ENCODE data around the gene CD44.

The CD44 gene

DNA sequence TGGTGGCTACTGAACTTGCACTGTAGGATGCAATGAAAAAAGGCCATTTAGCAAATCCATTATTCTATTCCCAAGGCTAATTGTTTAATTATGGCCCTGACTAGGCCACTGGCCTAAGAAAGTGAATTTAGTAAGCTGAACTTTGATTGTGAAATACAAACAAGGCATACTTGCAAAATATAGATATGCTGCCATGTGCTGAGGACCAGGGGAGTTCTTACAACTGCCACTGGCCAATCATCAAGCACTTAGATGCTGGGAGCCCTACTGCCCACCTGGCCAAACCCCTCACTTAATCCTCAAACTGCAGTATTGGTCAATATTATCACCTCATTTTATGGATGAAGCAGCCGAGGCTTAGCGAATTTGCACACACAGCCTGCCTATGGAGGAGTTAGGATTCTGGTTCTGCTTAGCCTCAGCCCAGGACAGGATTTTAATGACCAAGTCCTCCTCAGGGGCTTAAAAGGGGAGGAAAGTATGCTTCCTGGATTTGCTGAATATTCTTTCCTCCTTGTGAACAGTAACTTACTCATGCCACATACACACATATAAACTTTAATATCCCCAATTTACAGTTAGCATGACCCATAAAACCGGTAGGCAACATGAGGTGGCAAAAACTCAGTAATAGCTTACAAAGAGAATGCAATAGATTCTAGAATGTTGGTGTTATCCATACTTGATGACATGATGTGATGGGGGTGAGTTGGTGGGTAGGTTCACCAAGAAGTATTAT lies 39.3 kb downstream of the CD44 start:
- no peak for DNase-seq (ENCODE audit: low spot score)

DNA sequence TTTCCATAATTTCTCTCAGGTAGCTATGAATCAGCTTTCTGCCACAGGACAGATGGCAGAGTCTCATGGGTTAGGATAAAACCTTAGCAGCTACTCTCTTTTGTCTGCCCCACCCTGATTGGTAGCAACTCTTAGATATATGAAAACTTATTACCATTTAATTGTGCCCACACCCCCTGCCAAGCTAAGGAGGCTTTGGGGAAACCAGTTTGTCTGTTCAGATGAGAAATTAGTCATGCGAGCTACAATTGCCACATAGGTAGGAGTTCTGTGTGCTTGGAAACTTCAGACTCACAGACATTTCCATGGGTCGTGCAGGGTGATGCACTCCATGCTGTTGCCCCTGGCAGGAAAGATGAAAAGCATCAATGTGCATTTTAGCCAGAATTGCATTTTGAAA lies 39.9 kb downstream of the CD44 start:
- no peak for DNase-seq (ENCODE audit: low spot score)

DNA sequence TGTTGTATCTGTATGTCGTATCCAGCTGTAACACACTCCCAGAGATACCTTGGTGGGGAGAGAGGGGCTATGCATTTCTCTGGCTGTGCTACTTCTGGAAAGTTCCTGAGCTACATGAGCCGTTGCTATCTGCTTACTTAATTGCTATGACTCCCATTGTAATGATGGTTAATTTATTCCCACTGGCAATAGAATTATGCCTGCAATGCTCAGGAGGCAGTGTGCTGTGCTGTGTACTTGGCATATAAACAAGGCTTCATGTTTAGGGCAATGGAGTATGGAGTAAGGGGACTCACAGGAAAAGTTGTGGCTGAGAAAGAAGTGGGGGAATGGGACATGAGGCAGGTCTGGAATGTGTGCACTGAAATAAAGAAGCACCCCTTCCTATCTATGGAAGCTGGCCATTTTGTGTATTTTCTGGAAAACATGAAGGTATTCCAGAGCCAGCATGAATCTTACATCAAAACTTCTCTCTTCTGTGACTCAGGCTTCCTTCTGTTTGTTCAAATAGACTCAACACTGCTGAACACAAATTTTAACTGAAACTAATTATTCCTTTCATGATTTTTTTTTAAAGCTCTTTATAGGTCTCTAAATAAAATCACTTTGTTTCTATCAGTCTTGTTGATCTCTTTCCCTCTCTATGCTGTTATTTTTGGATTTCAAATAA lies 40.6 kb downstream of the CD44 start:
- DNase-seq (ENCODE audit: low spot score): no peak

DNA sequence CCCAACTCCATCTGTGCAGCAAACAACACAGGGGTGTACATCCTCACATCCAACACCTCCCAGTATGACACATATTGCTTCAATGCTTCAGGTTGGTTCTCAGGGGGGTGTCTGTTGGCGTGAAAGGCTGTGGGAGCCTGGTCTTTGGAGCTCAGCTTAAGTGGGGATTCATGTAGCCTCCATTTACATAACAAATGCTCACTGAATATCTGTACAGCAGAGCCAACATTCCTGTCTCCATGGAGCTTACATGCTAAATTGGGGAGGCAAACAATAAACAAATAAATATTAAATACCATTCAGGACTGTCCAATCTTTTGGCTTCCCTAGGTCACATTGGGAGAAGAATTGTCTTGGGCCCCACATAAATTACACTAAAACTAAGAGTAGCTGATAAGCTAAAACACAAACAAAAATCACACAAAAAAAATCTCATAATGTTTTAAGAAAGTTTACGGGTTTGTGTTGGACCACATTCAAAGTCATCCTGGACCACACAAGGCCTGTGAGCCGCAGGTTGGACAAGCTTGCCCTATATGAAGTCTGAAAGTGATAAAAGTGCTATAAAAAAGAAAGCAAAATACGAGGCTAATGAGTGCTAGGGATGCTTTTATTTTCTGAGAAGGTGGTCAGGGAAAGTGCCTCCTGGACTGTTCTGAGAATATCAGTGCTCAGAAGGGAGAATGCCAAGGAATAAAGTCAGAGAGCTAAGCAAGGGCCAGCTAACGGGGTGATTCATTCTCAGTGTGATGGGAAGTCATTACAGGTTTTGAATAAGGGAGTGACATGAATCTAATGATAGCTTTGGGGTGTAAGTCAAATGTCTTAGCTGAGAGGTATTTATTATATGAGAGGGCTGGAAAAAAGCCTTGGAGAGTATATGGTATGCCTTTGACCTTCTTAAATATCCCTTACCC lies 41.6 kb downstream of the CD44 start:
- DNase-seq (ENCODE audit: low spot score): no peak

DNA sequence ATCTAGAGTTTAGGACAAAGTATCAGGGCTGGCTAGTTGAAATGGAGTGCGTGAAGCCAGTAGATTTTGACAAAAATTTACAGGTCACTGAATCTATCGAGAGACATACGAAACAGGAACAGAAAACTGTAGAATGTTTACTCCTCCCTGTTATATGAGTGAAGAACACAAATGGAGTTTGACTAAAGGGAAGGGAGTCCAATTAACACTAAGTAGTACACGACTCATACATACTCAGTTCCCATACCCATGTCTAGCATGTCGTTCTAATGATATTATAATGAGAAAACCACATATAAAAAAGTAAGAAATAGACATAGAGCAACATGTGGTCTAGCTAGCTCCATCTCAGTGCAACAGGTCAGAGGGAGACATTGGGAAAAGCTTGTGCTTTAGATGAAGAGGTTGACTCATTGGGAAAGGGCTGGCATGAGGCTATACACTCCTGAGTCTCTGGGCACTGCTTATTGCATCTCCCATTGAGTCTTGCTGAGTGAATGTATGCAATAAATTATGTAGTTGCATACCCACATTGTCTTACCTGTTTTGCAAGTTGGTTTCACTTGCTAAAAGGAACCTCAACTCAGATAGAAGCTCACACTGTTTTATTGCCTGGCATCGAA lies 43.5 kb downstream of the CD44 start:
- DNase-seq (ENCODE audit: low spot score): no peak

DNA sequence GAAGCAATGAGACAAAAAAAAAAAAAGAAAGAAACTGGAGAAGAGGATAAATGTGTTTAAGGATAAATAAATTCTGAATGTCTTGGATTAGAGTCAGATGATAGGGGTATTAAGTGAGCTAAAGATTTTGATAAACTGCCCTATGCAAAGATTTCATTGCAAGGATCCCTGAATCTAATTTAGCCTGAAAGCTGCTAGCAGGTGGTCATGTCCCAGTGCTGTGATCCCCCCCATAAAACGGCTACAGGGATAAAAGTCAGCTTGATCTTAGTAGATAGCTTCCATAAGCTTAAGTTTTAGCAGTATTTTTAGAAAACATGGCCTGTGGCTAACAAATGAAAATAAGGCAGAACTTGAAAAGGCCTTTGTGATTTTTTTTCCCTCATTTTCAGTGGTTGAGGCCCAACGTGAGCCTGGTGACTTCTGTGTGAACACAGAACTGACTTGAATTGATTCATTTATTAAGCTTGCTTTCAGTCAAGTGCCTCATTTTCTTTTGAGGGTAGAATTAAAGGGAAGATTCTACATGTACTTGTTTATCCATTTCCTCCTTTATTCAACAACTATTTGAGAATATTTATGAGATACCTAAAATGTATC lies 44.5 kb downstream of the CD44 start:
- no peak for DNase-seq (ENCODE audit: low spot score)

DNA sequence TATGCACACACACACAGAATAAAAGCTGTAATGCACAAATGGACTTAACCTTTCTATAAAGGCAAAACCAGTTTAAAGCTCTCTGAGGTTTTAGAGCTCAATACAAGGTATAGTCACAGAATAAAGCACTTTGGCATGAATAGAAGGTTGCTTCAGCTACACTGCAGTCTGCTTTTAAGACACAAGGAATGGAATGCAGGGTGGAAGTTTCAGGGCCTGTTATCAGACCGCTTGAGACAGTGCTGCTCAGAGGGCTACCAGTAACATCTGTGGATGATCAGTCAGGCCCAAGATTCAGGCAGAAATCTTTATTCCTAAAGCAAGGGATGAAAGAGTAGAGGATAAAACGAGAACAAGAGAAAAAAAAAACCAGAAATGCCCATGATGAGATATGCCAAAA lies 46.7 kb downstream of the CD44 start:
- no peak for DNase-seq (ENCODE audit: low spot score)

DNA sequence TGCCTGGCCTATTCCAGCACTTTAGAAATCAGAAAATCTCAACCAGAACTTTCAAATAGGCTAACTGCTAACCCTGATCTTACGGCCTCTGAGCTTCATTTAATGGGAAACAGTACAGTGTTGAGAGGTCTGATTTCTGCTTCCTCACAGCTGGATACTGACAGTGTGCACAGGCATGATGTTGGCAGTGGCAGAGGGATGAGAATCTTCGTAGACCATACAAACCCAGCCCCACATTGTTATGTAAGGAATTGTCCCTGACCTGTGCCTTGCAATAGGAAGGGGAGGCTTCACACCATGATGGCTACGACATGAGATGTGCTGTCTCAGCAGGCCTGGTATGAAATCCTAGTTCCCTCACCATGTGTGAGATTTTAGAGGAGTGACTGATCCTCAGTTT lies 49.0 kb downstream of the CD44 start:
- no peak for DNase-seq (ENCODE audit: low spot score)

DNA sequence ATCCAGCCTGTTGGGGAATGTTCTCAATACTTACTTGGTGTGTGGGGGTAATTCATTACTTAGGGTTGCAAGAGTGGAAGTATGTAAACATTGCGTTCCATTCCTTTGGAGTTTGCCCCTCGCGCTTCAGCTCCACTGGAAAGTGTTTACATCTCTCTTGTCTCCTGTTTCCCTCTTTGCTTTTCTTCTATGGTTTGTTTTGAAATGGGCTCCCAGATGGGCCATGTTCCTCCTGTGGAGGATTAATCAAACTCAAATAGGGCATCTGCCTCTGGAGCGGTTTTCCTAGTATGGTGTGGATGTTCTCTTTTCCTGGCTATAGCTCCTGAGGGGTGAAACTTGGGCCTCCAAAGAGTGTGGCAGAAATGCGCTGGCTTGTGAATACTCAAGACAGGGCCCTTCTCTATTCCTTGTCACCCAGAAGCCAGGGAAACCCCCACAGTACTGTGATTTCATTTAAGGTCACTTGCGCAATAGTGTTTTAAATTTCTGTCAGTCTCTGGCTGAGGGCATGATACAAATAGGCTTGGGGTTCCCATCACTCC lies 51.9 kb downstream of the CD44 start:
- DNase-seq (ENCODE audit: low spot score): no peak

DNA sequence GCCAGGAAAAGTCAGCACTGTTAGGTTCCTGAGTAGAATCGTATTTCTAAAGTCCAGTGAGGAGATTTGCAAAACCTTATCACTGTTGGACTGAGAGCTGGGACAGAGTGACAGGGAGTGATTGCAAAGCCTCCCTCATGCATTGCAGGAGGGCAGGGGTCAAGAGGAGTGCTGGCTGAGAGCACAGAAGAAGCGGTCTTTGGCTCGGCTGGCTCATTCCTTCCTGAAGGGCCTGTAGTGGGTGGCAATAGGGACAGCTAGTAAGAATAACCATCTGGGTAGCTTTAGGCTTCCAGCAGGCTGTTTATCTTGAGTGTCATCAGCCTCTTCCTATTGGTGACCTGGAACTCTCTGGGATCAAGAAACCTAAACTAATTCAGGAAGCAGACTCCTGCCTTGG lies 53.4 kb downstream of the CD44 start:
- DNase-seq (ENCODE audit: low spot score): no peak

DNA sequence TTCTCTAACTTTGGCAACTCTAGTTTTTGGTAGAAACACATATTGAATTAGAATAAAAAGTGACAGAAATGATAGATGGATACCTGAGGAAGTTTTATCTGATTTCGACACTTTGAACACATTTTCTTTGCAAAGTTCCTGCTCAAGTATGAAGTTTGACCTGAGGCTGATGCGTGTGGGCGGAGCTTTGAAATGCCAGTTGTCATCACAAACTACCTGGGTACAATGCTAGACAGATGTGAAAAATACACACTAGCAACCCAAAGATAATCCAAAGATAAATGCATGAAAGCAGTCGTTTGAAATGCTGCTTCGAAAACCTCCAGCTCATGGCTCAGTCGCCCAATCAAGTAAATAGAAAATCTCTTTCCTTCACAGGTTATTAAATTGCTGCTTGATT lies 54.8 kb downstream of the CD44 start:
- DNase-seq (ENCODE audit: low spot score): no peak

DNA sequence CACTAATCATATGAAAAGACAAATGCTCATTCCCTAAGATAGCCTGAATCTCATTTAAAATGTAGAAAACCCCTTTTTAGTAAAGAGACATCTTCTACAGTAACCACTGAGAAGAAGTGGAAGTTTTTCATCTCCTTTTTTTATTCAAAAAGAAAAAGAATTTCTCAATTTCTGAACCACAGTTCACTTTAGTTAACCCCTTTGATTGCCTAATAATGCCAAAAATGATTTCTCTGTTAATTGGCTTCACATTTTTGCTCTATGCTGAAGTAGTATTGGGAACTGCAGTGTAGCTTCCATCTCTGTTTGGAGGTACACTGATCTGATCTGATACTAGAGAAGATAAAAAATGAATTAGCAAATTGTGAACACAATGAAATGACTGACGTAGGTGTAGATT lies 58.3 kb downstream of the CD44 start:
- DNase-seq (ENCODE audit: low spot score): no peak

DNA sequence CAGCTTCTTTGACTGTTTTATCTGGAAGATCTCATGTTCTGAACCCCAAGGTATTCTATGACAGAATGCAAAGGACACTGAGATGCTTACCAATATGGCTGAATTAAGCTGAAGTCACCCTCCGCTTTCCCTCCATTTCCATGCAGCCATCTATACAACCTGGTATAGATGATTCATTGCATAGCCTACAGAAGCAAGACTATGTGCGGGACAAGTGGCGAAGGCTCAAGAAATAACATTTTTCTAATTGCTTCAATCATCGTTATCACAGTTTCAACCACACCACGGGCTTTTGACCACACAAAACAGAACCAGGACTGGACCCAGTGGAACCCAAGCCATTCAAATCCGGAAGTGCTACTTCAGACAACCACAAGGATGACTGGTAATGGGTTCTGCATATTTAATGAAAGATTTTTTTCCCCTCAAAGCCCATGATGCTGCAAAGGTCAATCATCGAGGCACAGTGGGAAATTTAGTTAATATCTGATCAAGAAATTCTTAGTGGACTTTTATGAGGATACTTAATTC lies 61.9 kb downstream of the CD44 start:
- no peak for DNase-seq (ENCODE audit: low spot score)

DNA sequence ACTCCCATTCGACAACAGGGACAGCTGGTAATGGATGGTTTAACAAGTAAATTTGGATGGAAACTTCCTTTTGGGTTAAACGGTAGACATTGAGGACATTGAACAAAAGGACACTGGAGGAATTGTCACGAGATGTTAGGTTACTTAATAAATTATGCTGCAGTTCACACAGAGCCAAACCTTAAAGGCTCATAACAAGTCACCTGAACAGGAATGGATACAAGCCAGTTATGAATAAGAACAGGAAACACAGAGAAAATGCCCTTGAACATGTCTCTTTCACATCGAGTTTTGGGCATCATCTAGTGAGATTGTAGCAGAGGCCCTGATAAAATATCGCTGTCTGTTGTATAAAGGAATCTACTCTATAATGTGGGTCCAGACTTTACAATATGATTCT lies 65.6 kb downstream of the CD44 start:
- DNase-seq (ENCODE audit: low spot score): no peak

DNA sequence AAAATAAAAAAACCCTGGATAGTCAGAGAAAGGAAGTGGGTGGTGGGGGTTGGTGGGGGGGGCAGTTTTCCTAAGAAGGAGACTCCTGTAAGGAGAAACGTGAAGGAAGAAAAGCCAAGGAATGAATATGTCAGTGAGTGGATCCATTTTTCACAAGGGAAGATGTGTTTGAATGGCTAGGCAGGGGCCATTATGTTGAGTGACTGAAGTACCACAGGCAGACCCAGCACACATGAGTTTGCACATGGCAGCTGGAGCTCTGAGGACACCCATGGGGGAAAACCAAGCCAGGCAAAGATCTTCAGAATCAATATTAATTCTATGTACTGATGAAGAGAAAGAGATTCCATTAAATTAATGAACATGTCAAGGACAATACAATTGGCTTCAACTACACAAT lies 67.6 kb downstream of the CD44 start:
- no peak for DNase-seq (ENCODE audit: low spot score)

DNA sequence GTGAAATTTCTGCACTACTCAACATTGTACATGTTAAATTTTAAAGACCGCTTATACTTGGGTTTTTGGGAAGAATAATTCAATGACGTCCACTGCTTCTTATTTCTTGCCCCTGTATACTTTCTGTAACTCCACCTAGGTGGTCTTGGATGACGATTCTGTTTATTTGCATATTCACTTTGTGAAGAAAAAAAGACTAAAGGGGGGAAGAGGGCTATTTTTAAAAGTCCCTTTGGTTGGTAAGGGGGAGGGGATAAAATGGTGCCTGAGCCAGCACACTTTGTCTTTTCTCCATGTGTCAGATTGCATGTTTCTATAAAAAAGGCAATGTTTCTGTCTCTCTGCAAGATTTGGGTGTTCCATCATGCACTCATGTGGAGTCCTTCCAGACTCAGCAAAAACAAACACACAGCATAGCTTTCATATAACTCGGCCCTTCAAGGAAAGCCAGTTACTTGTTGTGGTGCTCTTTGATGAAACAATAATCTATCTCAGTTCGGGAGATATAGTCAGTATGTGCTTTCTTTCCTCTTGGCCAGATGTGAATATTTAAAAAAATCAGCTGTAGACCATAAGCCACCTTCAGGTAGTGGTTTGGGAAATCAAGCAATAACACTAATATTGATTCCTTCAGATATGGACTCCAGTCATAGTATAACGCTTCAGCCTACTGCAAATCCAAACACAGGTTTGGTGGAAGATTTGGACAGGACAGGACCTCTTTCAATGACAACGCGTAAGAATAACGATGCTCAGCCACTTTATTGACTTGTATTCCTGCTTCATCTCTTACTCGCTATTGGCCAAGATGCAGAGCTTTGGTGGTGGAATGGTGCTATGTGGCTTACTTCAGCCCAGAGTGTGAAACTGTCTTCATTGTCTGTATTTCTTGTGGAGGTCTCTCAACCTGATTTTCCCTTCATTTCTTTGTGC lies 68.8 kb downstream of the CD44 start:
- DNase-seq (ENCODE audit: low spot score): no peak

DNA sequence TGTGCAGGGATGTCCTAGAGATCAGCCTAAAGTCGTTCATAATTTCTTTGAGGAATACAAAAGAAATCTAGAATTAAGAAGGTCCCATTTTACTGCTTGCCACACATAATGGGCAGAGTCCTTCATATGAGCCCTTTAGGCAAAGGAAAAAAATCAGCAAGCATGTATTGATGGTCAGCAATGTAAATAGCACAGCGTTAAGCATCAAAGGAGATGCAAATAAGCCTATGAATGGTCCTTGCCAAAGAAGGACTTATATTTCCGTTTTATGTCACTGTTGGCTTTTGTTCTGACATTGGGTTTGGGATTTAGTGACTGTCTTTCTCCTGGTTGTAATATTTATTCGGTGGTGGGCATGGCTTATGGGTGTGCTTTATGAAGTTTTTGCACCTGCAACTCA lies 69.8 kb downstream of the CD44 start:
- DNase-seq (ENCODE audit: low spot score): no peak

DNA sequence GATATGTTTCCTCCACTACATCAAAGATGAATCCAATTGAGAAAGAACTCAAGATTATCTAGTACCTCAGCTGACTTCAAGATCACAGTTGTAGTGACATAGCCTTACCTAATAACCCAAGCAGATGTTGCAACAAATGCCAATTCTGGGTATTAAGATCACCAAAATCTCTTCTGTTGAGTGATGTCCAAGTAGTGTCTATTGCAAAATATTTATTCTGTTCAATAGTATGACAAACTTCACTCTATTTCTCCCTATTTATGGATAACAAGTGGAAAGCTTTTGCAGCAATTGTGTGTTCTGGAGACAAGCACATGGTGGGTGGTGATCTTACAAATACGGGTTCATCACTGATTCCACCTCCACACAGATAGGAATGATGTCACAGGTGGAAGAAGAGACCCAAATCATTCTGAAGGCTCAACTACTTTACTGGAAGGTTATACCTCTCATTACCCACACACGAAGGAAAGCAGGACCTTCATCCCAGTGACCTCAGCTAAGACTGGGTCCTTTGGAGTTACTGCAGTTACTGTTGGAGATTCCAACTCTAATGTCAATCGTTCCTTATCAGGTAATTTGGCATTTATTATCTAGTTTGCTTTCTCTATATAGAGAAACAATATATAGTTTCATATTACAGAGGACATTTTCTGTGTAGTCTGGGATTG lies 72.0 kb downstream of the CD44 start:
- no peak for DNase-seq (ENCODE audit: low spot score)

DNA sequence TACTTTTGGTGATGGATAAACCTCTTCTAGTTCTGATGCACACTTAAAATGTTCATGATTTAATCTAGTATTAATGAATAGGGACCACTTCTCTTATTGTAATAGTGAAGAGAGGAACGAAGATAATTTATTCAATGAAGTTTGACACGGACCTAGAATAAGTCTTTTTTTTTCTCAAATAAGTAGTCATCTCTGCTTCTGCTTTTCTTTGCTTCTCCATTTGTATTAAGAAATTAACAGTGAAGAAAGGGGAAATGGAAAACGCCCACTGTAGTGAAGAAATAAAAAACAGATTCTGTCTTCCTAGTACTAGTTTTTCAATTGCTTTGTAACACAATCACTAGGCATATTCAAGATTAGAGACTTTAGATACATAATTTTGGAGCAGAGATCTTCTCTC lies 73.0 kb downstream of the CD44 start:
- DNase-seq (ENCODE audit: low spot score): no peak

DNA sequence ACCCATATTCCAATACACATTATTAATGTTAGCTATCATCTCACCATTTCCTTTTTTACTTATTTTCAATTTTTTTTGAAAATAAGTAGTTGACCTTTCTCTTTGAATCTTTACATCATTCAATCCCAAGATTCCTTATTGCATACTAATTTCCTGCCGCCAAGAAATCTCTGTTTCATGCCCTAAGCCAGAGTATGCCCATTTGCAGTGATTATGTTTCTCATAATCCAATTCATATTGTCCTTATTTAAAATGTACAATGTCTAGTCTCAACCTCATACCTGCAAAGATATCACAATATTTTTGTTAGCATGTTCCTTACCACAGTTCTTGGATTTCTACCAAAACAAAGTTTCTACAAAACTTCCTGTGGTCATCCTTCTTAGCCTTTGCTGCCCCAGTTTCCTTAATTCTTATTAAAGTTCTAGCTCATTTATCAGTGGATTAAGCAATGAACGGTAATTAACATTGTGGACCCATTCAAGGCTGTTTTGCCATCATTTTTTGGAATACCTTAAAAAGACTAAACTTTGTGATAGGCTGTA lies 75.3 kb downstream of the CD44 start:
- DNase-seq (ENCODE audit: low spot score): no peak

All from hematopoietic multipotent progenitor cell treated with erythropoietin and hydrocortisone succinate and interleukin-3 and kit ligand, for 15 days (in vitro differentiated cells).